Tibial nerve (tissue), 4 donors: ENCODE measurements around the gene GJB4. TPM values are rescaled to one million over a fixed set of nuclear protein-coding genes. Genes with fewer than 3 reads are reported as not detected.
"Not testable (repeated sequence)": the region's sequence is repeated elsewhere in the genome, so short reads cannot be mapped to it uniquely, and the experiment has no call there.

Source experiments
- DNase-seq, 2 donors: peaks; one replicate each; pipeline ENCODE4 v3.0.0-alpha.2; 2019; ENCODE audit warnings: low spot score in 2 of 2
- H3K27ac ChIP-seq, 4 donors: fragments of 200-600 bp; sonication (generic) in 3 of 4; one replicate each; pipeline ENCODE4 v1.5.1; 2017 to 2019; ENCODE audit warnings: mild to moderate bottlenecking in 1 of 4
- H3K27me3 ChIP-seq, 2 donors: fragments of 200-600 bp; sonication (generic) in 1 of 2; one replicate each; pipeline versions ENCODE4 v1.5.1 to v1.6.0; 2017 to 2019
- H3K36me3 ChIP-seq, 3 donors: fragments of 200-600 bp; sonication (generic); one replicate each; pipeline ENCODE4 v1.5.1; 2018 to 2019
- H3K4me1 ChIP-seq, 4 donors: fragments of 200-600 bp; sonication (generic) in 3 of 4; one replicate each; pipeline ENCODE4 v1.5.1; 2017 to 2019
- H3K4me3 ChIP-seq, 4 donors: fragments of 200-600 bp; sonication (generic) in 3 of 4; one replicate each; pipeline ENCODE4 v1.5.1; 2017 to 2019; ENCODE audit warnings: mild to moderate bottlenecking in 1 of 4, moderate library complexity in 1 of 4
- H3K9me3 ChIP-seq, 4 donors: fragments of 200-600 bp; sonication (generic) in 3 of 4; one replicate each; pipeline ENCODE4 v1.5.1; 2017 to 2019
- CTCF ChIP-seq, 5 experiments: fragments of 200-600 bp in 3 of 5; fragments of 450-650 bp in 2 of 5; sonication (generic) in 3 of 5; IDR thresholded peaks; one replicate each; pipeline ENCODE4 v1.5.1; 2016 to 2019; ENCODE audit warnings: antibody characterized with exemption in 5 of 5, mild to moderate bottlenecking in 3 of 5, moderate library complexity in 2 of 5
- EP300 ChIP-seq, 2 donors: sonication (generic); formaldehyde crosslinking; IDR thresholded peaks; one replicate each; pipeline ENCODE4 v1.6.1; 2017; ENCODE audit warnings: antibody characterized with exemption in 2 of 2, mild to moderate bottlenecking in 1 of 2
- POLR2A ChIP-seq, 2 donors: fragments of 450-650 bp; IDR thresholded peaks; one replicate each; pipeline ENCODE4 v1.6.1; 2017; ENCODE audit warnings: antibody characterized with exemption in 2 of 2, mild to moderate bottlenecking in 2 of 2, moderate library complexity in 2 of 2
- WGBS, 2 donors: methylation state at CpG; one replicate each; pipeline ENCODE4 v1.1.5; 2018; 5-methylcytosine and 5-hydroxymethylcytosine counted together
- total RNA-seq, 4 donors: library from RNA; depleted of rRNA; stranded (reverse); fragments of >200 nt; gene quantifications; one replicate each; pipeline ENCODE4 v1.1.0, GENCODE V29; 2016

The GJB4 gene
- total RNA-seq, 4 donors from 2014 or later = not detected

DNA sequence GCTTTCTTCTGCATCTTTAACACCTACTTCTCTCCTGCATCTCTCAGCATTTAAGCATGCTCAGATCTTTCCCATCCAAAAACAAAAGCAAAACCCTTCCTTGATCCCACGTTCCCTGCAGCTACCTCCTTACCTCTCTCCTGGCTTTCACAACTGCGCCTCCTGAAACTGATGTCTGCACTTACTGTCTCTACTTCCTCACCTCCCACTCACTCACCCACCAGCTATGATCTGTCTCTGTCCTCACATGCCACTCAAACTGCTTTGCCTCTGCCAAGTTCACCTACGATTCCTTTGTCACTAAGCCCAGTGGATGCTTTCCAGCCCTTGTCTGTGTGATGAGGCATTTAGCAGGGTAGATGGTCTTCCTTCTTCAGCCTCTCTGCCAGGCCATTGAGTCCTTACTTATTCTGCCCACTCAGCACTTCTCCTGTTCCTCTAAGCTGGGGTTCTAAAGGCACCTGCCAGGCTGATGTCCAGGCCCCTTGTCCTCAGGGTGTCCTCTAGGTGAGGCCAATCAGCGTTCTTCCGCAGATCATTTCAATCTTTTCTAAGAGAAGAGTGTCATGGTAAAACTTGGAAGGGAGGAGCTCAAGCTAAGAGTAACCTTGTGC lies 11.5 kb downstream of the GJB4 start:
- TF ChIP-seq POLR2A (IDR thresholded peaks at IDR 0.05) = no peak
- TF ChIP-seq CTCF (IDR thresholded peaks at IDR 0.05) = no peak
- no peak for TF ChIP-seq EP300 (IDR thresholded peaks at IDR 0.05)
- 81 to 90% methylated on average over 5 of the region's 5 CpGs for WGBS, 2 donors
- Histone ChIP-seq H3K4me1 (no peaks in the 10 kb centered on the region), H3K36me3 (no peaks in the 10 kb centered on the region), H3K27ac (no peak overlapping the region), H3K27me3 (no peaks in the 10 kb centered on the region), H3K4me3 (no peak overlapping the region), H3K9me3 (no peaks in the 10 kb centered on the region)
- DNase-seq = no peak

DNA sequence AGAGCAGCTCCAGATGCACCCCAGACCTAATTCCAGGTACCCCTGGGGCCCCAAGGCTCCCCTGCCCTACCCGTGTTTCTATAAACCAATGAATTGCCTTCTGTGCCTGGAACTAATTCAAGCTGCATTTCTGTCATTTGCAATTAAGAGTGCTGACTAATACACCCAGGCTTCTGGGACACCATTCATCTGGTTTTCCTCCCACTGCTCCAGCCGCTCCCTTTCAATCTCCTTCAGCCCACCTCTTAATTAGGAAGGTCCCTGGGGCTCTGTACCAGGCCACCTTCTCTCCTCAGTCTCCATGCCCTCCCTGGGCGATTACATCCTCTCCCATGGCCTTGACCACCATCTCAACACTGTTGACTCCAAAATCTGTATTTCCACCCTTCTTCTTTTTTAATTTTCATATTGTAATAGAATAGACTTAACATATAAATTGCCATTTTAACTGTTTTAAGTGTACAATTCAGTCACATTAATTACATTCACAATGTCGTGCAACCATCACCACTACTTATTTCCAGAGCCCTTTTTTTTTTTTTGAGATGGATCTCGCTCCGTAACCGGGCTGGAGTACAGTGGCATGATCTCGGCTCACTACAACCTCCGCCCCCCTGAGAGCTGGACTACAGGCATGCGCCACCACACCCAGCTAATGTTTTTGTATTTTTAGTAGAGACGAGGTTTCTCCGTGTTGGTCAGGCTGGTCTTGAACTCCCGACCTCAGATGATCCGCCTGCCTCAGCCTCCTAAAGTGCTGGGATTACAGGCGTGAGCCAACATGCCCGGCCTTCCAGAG lies 12.2 kb downstream of the GJB4 start:
- TF ChIP-seq POLR2A (IDR thresholded peaks at IDR 0.05) (no peak), EP300 (IDR thresholded peaks at IDR 0.05) (no peak), CTCF (IDR thresholded peaks at IDR 0.05) (no peak)
- WGBS, 2 donors = 81% methylated on average over 16 of the region's 16 CpGs
- H3K27me3 ChIP-seq = no peaks in the 10 kb centered on the region

GRCh38 chr1:34773114-34773513 lies 13.6 kb downstream of the GJB4 start:
- not testable (repeated sequence) for H3K4me3 ChIP-seq, H3K27me3 ChIP-seq, H3K9me3 ChIP-seq, H3K27ac ChIP-seq, H3K4me1 ChIP-seq, H3K36me3 ChIP-seq, DNase-seq
- 95 to 96% methylated on average over 4 of the region's 4 CpGs for WGBS, 2 donors

More for the DNA sequence above, 12.2 kb downstream of the GJB4 start:
- H3K36me3 ChIP-seq = no peaks in the 10 kb centered on the region
- no peak overlapping the region for H3K4me3 ChIP-seq
- no peaks in the 10 kb centered on the region for H3K4me1 ChIP-seq
- H3K9me3 ChIP-seq = no peaks in the 10 kb centered on the region
- no peak overlapping the region for H3K27ac ChIP-seq
- DNase-seq = no peak

- Histone ChIP-seq H3K9me3 (no peaks in the 10 kb centered on the region), H3K4me3 (no peak overlapping the region), H3K27me3 (peaks cover 0 to 23% of the 10 kb centered on the region in 2 donors), H3K4me1 (no peaks in the 10 kb centered on the region), H3K36me3 (no peaks in the 10 kb centered on the region), H3K27ac (no peak overlapping the region)
- TF ChIP-seq CTCF (IDR thresholded peaks at IDR 0.05) (no peak), POLR2A (IDR thresholded peaks at IDR 0.05) (no peak), EP300 (IDR thresholded peaks at IDR 0.05) (no peak)
- DNase-seq = no peak
- WGBS, 2 donors = 42 to 65% methylated on average over 8 of the region's 8 CpGs
Measured at GRCh38 chr1:34774957-34775356, 15.4 kb downstream of the GJB4 start.

DNA sequence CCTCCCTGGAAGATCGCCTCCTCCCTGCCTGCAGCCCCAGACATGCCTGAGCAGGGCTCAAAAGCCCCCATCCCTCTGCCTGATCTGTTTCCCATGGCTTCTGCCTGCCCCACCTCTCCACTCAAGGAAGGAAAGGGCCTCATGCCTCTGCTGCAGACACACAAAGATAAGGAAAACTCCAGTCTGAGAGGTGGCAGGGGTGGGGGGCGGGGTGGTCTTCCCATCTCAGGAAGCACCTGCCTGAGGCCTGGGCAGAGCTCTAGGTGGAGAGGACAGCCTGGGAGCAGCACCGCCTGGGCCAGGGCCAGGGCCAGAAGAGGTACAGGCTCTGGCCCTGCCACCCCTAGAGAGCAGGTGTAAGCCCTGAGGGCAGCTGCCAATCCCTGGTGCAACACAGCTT lies 17.4 kb downstream of the GJB4 start:
- Histone ChIP-seq H3K4me3 (no peak overlapping the region), H3K27me3 (peaks cover 0 to 43% of the 10 kb centered on the region in 2 donors), H3K4me1 (peaks cover 0 to 11% (median 5%) of the 10 kb centered on the region in 4 donors), H3K36me3 (no peaks in the 10 kb centered on the region), H3K9me3 (no peaks in the 10 kb centered on the region), H3K27ac (no peak overlapping the region)
- no peak for TF ChIP-seq EP300 (IDR thresholded peaks at IDR 0.05)
- no peak for TF ChIP-seq POLR2A (IDR thresholded peaks at IDR 0.05)
- TF ChIP-seq CTCF (IDR thresholded peaks at IDR 0.05) = no peak
- DNase-seq = no peak
- 67 to 75% methylated on average over 3 of the region's 3 CpGs for WGBS, 2 donors
